Aorta (tissue), 5 donors: Measurements from ENCODE around the gene IMPACT. TPM values are rescaled to one million over a fixed set of nuclear protein-coding genes. Genes with fewer than 3 reads are reported as not detected.

Experiments
- ATAC-seq: fragments of 200-7000 bp; cut with Tn5 transposase; one replicate; pipeline ENCODE4 v1.9.1; 2022; ENCODE audit warnings: moderate library complexity; ENCODE audit not compliant: low FRiP score
- DNase-seq, 2 donors: peaks; one replicate each; pipeline ENCODE4 v3.0.0-alpha.2; 2020
- H3K27ac ChIP-seq, 2 donors: one replicate each; pipeline ENCODE4 v1.5.1; 2013; ENCODE audit warnings: low read length in 2 of 2, mild to moderate bottlenecking in 2 of 2, moderate library complexity in 2 of 2, control low read depth in 1 of 2, inconsistent platforms in 1 of 2, low read depth in 1 of 2
- H3K27me3 ChIP-seq, 2 donors: one replicate each; pipeline ENCODE4 v1.6.1; 2013; ENCODE audit warnings: control low read depth in 1 of 2, low read length in 1 of 2, mild to moderate bottlenecking in 1 of 2, moderate library complexity in 1 of 2; ENCODE audit not compliant: insufficient read depth in 2 of 2, control insufficient read depth in 1 of 2
- H3K36me3 ChIP-seq, 2 donors: one replicate each; pipeline ENCODE4 v1.6.1; 2013; ENCODE audit warnings: control low read depth in 1 of 2, low read length in 1 of 2, mild to moderate bottlenecking in 1 of 2; ENCODE audit not compliant: insufficient read depth in 2 of 2, control insufficient read depth in 1 of 2
- H3K4me1 ChIP-seq, 2 donors: one replicate each; pipeline ENCODE4 v1.6.1; 2013; ENCODE audit warnings: low read length in 2 of 2, control low read depth in 1 of 2, mild to moderate bottlenecking in 1 of 2, moderate library complexity in 1 of 2; ENCODE audit not compliant: insufficient read depth in 2 of 2, control insufficient read depth in 1 of 2
- H3K4me3 ChIP-seq, 2 donors: one replicate each; pipeline ENCODE4 v1.5.1; 2013; ENCODE audit warnings: low read length in 2 of 2, control low read depth in 1 of 2, mild to moderate bottlenecking in 1 of 2
- H3K9me3 ChIP-seq: one replicate; pipeline ENCODE4 v1.6.1; 2013; ENCODE audit warnings: mild to moderate bottlenecking, low read length; ENCODE audit not compliant: control insufficient read depth
- WGBS, 2 donors: extraction: QIAGEN DNeasy Blood & Tissue Kit; methylation state at CpG; one replicate each; pipeline ENCODE4 v1.1.7; 2013; 5-methylcytosine and 5-hydroxymethylcytosine counted together
- intact Hi-C, 2 donors: fragments of 100-400 bp; cut with DNase I; formaldehyde crosslinking; loops; one replicate each; pipeline versions ENCODE4 v1.14.2 to v1.15.0; 2022
- polyA plus RNA-seq, 2 donors: library from polyadenylated mRNA; stranded (reverse); fragments of 200-250 nt; gene quantifications; one replicate each; pipeline ENCODE4 v1.2.3, GENCODE V29; 2013
- total RNA-seq, 2 donors: library from RNA; stranded (reverse); fragmentation: NEBNext Ultra II Directional; extraction: Animal tissue kit (Norgen Biotek cat#: 25700); gene quantifications; one replicate each; pipeline ENCODE4 v1.2.1, GENCODE V29; 2021
- donor health status: healthy with polysubstance abuse.
- donor health status: Bipolar disorder and iron deficiency.
- donor health status: DM: no; HTN: no; CAD: no.
- donor health status: DM: no; HTN: no; CAD: no.
- donor health status: DM: yes; HTN: yes; CAD: no.

IMPACT gene
- total and polyA plus RNA-seq, 4 donors: 15.6 to 28.2 (median 20.5) TPM

DNA sequence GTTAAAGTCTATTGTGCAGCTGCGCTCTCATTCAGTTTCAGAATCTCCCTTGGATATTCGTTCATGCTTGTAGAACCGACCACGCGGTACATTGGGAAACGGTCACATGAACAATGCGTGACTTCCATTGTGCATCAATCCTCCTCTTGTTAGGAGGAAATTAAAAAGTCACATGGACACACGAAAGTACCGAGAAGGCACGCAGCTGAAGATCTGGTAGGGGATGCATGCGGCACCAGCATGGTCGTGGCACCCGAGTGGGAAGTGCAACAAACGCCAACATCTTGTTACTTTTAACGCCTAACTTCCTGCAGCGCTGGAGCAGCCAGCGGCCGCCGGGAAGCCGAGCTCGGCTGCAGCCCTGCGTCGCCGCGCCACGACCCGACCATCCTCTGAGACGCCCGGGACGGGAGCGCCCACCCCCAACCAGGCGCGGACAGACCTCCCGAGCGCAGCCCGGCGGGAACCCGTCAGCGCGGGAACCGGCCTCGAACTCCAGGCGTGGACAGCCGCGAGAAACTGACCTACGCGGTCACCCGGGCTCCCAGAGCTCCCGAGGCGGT is 29.3 kb upstream of the IMPACT start:
- WGBS, 2 donors: 0% methylated on average over 37 to 50 of the region's 50 CpGs
- Histone ChIP-seq H3K4me1 (no peaks in the 10 kb centered on the region), H3K27ac (peak overlapping the region in 1 of 2 donors; percentile 41), H3K36me3 (no peaks in the 10 kb centered on the region), H3K27me3 (no peaks in the 10 kb centered on the region), H3K4me3 (peak overlapping the region; percentile 14 to 82), H3K9me3 (no peaks in the 10 kb centered on the region)
- ATAC-seq (peak; percentile 70), DNase-seq (peak; percentile 78)
- intact Hi-C loops: loop anchor here (5.0 to 10.0 kb wide), 2 partner anchors 955 to 958 kb away; partner anchors contain the start of gene ZNF521 (in 2 of the 2)

- Histone ChIP-seq H3K4me3 (peak within 1 kb of the TSS; percentile 14 to 82), H3K36me3 (no peaks in the 10 kb centered on the region), H3K27me3 (no peaks in the 10 kb centered on the region), H3K27ac (peak within 1 kb of the TSS in 1 of 2 donors; percentile 41), H3K4me1 (no peaks in the 10 kb centered on the region), H3K9me3 (no peaks in the 10 kb centered on the region)
- peak; percentile 99 for ATAC-seq
- peak; percentile 97 to 98 for DNase-seq
- intact Hi-C loops: loop anchor here (2.0 to 10.0 kb wide), 3 partner anchors 29 to 957 kb away; partner anchors contain the start of genes ZNF521 (in 2 of the 2) and IMPACT (in 1 of the 2)
- 2 to 3% methylated on average over 52 to 55 of the region's 55 CpGs for WGBS, 2 donors
These were observed 28.6 kb upstream of the IMPACT start, which contains the start of gene OSBPL1A for GRCh38 chr18:24397694-24398368. Gene OSBPL1A, minus strand, starts transcription at chr18:24397824. Its CDS starts 20,291 bp downstream, at chr18:24377533.

DNA sequence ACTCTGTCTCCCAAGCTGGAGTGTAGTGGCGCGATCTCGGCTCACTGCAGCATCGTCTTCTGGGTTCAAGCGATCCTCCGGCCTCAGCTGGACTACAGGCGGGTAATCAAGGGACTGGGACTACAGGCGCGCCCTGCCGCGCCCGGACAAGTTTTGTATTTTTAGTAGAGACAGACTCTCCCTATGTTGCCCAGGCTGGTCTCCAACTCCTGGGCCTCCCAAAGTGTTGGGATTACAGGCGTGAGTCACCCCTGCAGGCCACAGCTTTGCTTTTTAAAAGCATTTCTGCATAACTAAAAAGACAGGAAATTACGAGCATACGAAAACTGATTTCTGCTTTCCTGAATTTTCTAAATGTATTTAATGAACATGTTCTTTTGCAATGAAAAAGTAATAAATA is 27.9 kb upstream of the IMPACT start:
- no peak overlapping the region for H3K4me3 ChIP-seq
- H3K27ac ChIP-seq: no peak overlapping the region
- WGBS, 2 donors: 93 to 94% methylated on average over 15 of the region's 15 CpGs

GRCh38 chr18:24400587-24400986 is 25.9 kb upstream of the IMPACT start:
- DNase-seq: no peak
- Histone ChIP-seq H3K4me1 (no peaks in the 10 kb centered on the region), H3K4me3 (no peak overlapping the region), H3K27me3 (no peaks in the 10 kb centered on the region), H3K9me3 (peaks cover 1% of the 10 kb centered on the region), H3K36me3 (no peaks in the 10 kb centered on the region), H3K27ac (no peak overlapping the region)
- no peak for ATAC-seq
- intact Hi-C loops: no loop called here
- 82 to 90% methylated on average over 2 of the region's 2 CpGs for WGBS, 2 donors

More for the DNA sequence above, 27.9 kb upstream of the IMPACT start:
- DNase-seq (no peak), ATAC-seq (no peak)
- Histone ChIP-seq H3K9me3 (no peaks in the 10 kb centered on the region), H3K27me3 (no peaks in the 10 kb centered on the region), H3K4me1 (no peaks in the 10 kb centered on the region), H3K36me3 (no peaks in the 10 kb centered on the region)
- intact Hi-C loops: loop anchor here (2.0 to 10.0 kb wide), 3 partner anchors 28 to 956 kb away; partner anchors contain the start of genes ZNF521 (in 2 of the 2) and IMPACT (in 1 of the 2)

GRCh38 chr18:24402209-24402785 is 24.2 kb upstream of the IMPACT start:
- H3K4me3 ChIP-seq: no peak overlapping the region
- H3K4me1 ChIP-seq: no peaks in the 10 kb centered on the region
- DNase-seq (no peak), ATAC-seq (no peak)
- intact Hi-C loops: no loop called here
- H3K27ac ChIP-seq: no peak overlapping the region
- 88 to 89% methylated on average over 6 of the region's 6 CpGs for WGBS, 2 donors
- H3K36me3 ChIP-seq: no peaks in the 10 kb centered on the region
- peaks cover 1% of the 10 kb centered on the region for H3K9me3 ChIP-seq
- no peaks in the 10 kb centered on the region for H3K27me3 ChIP-seq

DNA sequence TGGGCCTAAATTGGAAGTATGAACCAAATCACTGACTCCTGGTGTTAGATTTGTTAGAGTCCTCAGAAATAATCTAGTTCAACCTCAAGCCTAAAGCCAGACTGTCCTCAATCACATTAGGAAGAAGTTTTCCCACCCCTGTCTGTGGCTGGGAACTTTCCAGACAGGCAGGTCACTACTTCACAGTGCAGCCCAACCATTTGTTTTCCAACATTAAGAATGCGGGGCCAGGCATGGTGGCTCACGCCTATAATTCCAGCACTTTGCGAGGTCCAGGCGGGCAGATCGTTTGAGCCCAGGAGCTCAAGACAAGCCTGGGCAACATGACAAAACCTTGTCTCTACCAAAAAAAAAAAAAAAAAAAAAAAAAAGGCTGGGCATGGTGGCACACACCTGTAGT is 23.4 kb upstream of the IMPACT start:
- DNase-seq (no peak), ATAC-seq (no peak)
- peaks cover 1% of the 10 kb centered on the region for H3K9me3 ChIP-seq
- 62 to 73% methylated on average over 5 of the region's 5 CpGs for WGBS, 2 donors
- H3K27me3 ChIP-seq: no peaks in the 10 kb centered on the region
- no peak overlapping the region for H3K27ac ChIP-seq
- no peaks in the 10 kb centered on the region for H3K36me3 ChIP-seq
- intact Hi-C loops: no loop called here
- no peaks in the 10 kb centered on the region for H3K4me1 ChIP-seq
- no peak overlapping the region for H3K4me3 ChIP-seq

DNA sequence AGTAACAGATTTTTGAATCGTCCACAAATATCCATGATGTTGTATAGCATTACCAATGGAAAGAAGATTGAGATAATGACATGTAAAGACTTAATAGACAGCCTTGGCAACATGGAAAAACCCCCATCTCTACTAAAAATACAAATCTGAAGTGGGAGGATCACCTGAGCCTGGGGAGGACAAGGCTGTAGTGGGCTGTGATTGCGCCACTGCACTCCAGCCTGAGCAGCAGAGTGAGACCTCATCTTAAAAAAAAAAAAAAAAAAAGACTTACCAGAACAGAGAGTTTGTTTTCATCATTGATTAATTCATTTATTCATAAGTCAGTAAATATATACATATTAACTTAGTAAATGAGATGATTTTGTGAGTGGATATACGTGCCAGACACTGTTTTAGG is 21.9 kb upstream of the IMPACT start:
- no peak overlapping the region for H3K4me3 ChIP-seq
- H3K27me3 ChIP-seq: no peaks in the 10 kb centered on the region
- H3K27ac ChIP-seq: no peak overlapping the region
- WGBS, 2 donors: 80 to 83% methylated on average over 3 of the region's 3 CpGs
- no peaks in the 10 kb centered on the region for H3K4me1 ChIP-seq
- intact Hi-C loops: no loop called here
- peaks cover 1% of the 10 kb centered on the region for H3K9me3 ChIP-seq
- no peaks in the 10 kb centered on the region for H3K36me3 ChIP-seq
- no peak for DNase-seq
- no peak for ATAC-seq

DNA sequence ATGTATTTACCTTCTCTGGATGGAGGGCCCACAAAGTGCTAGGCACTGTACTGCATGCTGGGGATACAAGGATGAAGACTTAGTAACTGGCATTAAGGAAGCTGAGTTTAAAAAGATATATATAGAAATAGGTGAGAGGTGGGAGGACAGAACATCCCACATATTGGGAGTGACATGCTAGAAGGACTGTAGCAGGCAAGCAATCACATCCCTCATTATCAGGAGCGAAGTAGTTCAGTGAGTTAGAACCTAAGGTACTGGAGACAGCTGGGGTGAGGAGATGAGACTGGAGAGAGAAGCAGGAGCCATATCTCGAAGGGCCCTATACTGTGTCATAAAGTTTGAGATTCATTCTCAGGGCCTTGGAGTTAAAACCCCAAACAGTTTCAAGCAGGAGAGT is 18.0 kb upstream of the IMPACT start:
- Histone ChIP-seq H3K9me3 (peaks cover 1% of the 10 kb centered on the region), H3K36me3 (no peaks in the 10 kb centered on the region), H3K4me1 (no peaks in the 10 kb centered on the region), H3K27ac (no peak overlapping the region), H3K4me3 (no peak overlapping the region), H3K27me3 (no peaks in the 10 kb centered on the region)
- intact Hi-C loops: no loop called here
- DNase-seq (no peak), ATAC-seq (no peak)
- 83 to 92% methylated on average over 2 of the region's 2 CpGs for WGBS, 2 donors
